IMR-90 (cell line): ENCODE results near the gene SLC25A22. TPM values are rescaled to one million over a fixed set of nuclear protein-coding genes. Genes with fewer than 3 reads are reported as not detected.

Experiments
- ATAC-seq: fragments of 200-7000 bp; cut with Tn5 transposase; 2 replicates; pipeline ENCODE4 v1.9.1; 2020; ENCODE audit warnings: low read depth, mild to moderate bottlenecking, moderate library complexity
- BruUV-seq: library from RNA; stranded (reverse); fragments of 400-500 nt; replicated peaks from 2 replicates; lab custom pipeline; 2021; lab: Mats Ljungman, UMichigan
- CTCF ChIA-PET: fragments of 300-600 bp; formaldehyde crosslinking; extraction: SDS; loops from one replicate; lab custom pipeline; 2021; ENCODE audit warnings: antibody characterized with exemption; lab: Yijun Ruan, JAX
- POLR2A ChIA-PET: fragments of 300-600 bp; sonication (Branson Sonifier 250); formaldehyde crosslinking; loops from one replicate; lab custom pipeline; 2022; ENCODE audit warnings: antibody characterized with exemption; ENCODE audit not compliant: unreplicated experiment; lab: Charles Lee
- DNase-seq: peaks from one replicate; pipeline ENCODE4 v3.0.0; 2013
- H2AFZ ChIP-seq: replicated peaks from 2 replicates; pipeline ENCODE3; 2013; ENCODE audit warnings: low read length, mild to moderate bottlenecking; ENCODE audit not compliant: poor library complexity
- H2AK5ac ChIP-seq: 2 replicates; pipeline ENCODE4 v1.6.1; 2013; ENCODE audit warnings: low read depth, low read length, inconsistent platforms
- H2AK9ac ChIP-seq: replicated peaks from 2 replicates; pipeline ENCODE3; 2013; ENCODE audit warnings: mild to moderate bottlenecking, low read depth, low read length, moderate library complexity; ENCODE audit not compliant: poor library complexity
- H2BK120ac ChIP-seq: 2 replicates; pipeline ENCODE4 v1.6.1; 2013; ENCODE audit warnings: low read depth, low read length, inconsistent platforms
- H2BK15ac ChIP-seq: 3 replicates; pipeline ENCODE4 v1.6.1; 2013; ENCODE audit warnings: low read depth, low read length, inconsistent platforms
- H2BK20ac ChIP-seq: 2 replicates; pipeline ENCODE4 v1.6.1; 2013; ENCODE audit warnings: low read depth, mild to moderate bottlenecking, inconsistent platforms, low read length, moderate library complexity
- H2BK5ac ChIP-seq: 2 replicates; pipeline ENCODE4 v1.6.1; 2013; ENCODE audit warnings: mild to moderate bottlenecking, low read depth, low read length, inconsistent platforms; ENCODE audit not compliant: poor library complexity, severe bottlenecking
- H3K14ac ChIP-seq: replicated peaks from 2 replicates; pipeline ENCODE4 v1.6.1; 2013; ENCODE audit warnings: low read depth, low read length, inconsistent platforms
- H3K18ac ChIP-seq: 2 replicates; pipeline ENCODE4 v1.6.1; 2013; ENCODE audit warnings: low read depth, low read length, control low read depth
- H3K23ac ChIP-seq: 2 replicates; pipeline ENCODE4 v1.6.1; 2013; ENCODE audit warnings: low read depth, low read length, inconsistent platforms
- H3K27ac ChIP-seq: 2 replicates; pipeline ENCODE4 v1.5.1; 2013; ENCODE audit warnings: mild to moderate bottlenecking, control low read depth, low read length; ENCODE audit not compliant: insufficient read depth
- H3K27me3 ChIP-seq: 2 replicates; pipeline ENCODE4 v1.6.1; 2013; ENCODE audit warnings: low read length; ENCODE audit not compliant: control insufficient read depth, insufficient read depth
- H3K36me3 ChIP-seq: 2 replicates; pipeline ENCODE4 v1.6.1; 2013; ENCODE audit warnings: low read length, mixed read lengths; ENCODE audit not compliant: control insufficient read depth, insufficient read depth
- H3K4ac ChIP-seq: 2 replicates; pipeline ENCODE4 v1.6.1; 2013; ENCODE audit warnings: low read depth, low read length, inconsistent platforms
- H3K4me1 ChIP-seq: 2 replicates; pipeline ENCODE4 v1.6.1; 2013; ENCODE audit warnings: low read length, mixed read lengths; ENCODE audit not compliant: control insufficient read depth, insufficient read depth
- H3K4me2 ChIP-seq: 2 replicates; pipeline ENCODE4 v1.6.1; 2013; ENCODE audit warnings: low read depth, mild to moderate bottlenecking, control low read depth, low read length, moderate library complexity
- H3K4me3 ChIP-seq: 2 replicates; pipeline ENCODE4 v1.5.1; 2013; ENCODE audit warnings: low read depth, mild to moderate bottlenecking, control low read depth, low read length, moderate library complexity; ENCODE audit not compliant: insufficient read depth
- H3K56ac ChIP-seq: 2 replicates; pipeline ENCODE4 v1.6.1; 2013; ENCODE audit warnings: low read length, inconsistent platforms; ENCODE audit not compliant: insufficient read depth; ENCODE audit errors: extremely low read depth
- H3K79me1 ChIP-seq, 2 experiments: 2 replicates each; pipeline ENCODE4 v1.6.1; 2013; ENCODE audit warnings: low read length in 2 of 2, inconsistent platforms in 1 of 2, low read depth in 1 of 2
- H3K9ac ChIP-seq: 2 replicates; pipeline ENCODE4 v1.6.1; 2013; ENCODE audit warnings: low read depth, low read length, control low read depth
- H3K9me1 ChIP-seq: 2 replicates; pipeline ENCODE4 v1.6.1; 2013; ENCODE audit warnings: low read length, inconsistent platforms; ENCODE audit not compliant: insufficient read depth
- H3K9me3 ChIP-seq: 2 replicates; pipeline ENCODE4 v1.6.1; 2013; ENCODE audit warnings: low read length; ENCODE audit not compliant: control insufficient read depth, insufficient read depth
- H4K20me1 ChIP-seq: 2 replicates; pipeline ENCODE4 v1.6.1; 2013; ENCODE audit warnings: low read length, inconsistent platforms; ENCODE audit not compliant: insufficient read depth
- H4K5ac ChIP-seq: 2 replicates; pipeline ENCODE4 v1.6.1; 2013; ENCODE audit warnings: mild to moderate bottlenecking, low read depth, low read length, control low read depth
- H4K8ac ChIP-seq, 2 experiments: 2 replicates each; pipeline ENCODE4 v1.6.1; 2013; ENCODE audit warnings: low read depth in 2 of 2, low read length in 2 of 2, control low read depth in 1 of 2, inconsistent platforms in 1 of 2
- H4K91ac ChIP-seq: 2 replicates; pipeline ENCODE4 v1.6.1; 2013; ENCODE audit warnings: low read depth, low read length, inconsistent platforms; ENCODE audit not compliant: insufficient read depth
- BHLHE40 ChIP-seq: fragments of 150-350 bp; IDR thresholded peaks from 2 replicates; pipeline ENCODE4 v1.6.1; 2016; ENCODE audit warnings: mild to moderate bottlenecking, low read depth, low read length
- CEBPB ChIP-seq: IDR thresholded peaks from 2 replicates; pipeline ENCODE4 v1.6.1; 2012; ENCODE audit warnings: low read depth, low read length, improper control_type of control experiment
- CHD1 ChIP-seq: IDR thresholded peaks from 2 replicates; pipeline ENCODE4 v1.6.1; 2012; ENCODE audit warnings: low read depth, low read length, improper control_type of control experiment
- CTCF ChIP-seq: conservative IDR thresholded peaks from 2 replicates; pipeline ENCODE4 v1.5.1; 2012; ENCODE audit warnings: mild to moderate bottlenecking, low read depth, low read length, improper control_type of control experiment
- FOS ChIP-seq: fragments of 150-350 bp; IDR thresholded peaks from 2 replicates; pipeline ENCODE4 v1.6.1; 2016; ENCODE audit warnings: low read depth, low read length
- MAFK ChIP-seq: IDR thresholded peaks from 2 replicates; pipeline ENCODE4 v1.6.1; 2012; ENCODE audit warnings: low read depth, low read length, improper control_type of control experiment
- MAZ ChIP-seq: IDR thresholded peaks from 2 replicates; pipeline ENCODE4 v1.6.1; 2012; ENCODE audit warnings: low read depth, mild to moderate bottlenecking, low read length, improper control_type of control experiment, moderate library complexity, borderline replicate concordance
- MXI1 ChIP-seq: IDR thresholded peaks from 2 replicates; pipeline ENCODE4 v1.6.1; 2012; ENCODE audit warnings: low read depth, mild to moderate bottlenecking, low read length, moderate library complexity, borderline replicate concordance
- NFE2L2 ChIP-seq: fragments of 150-350 bp; IDR thresholded peaks from 2 replicates; pipeline ENCODE4 v1.6.1; 2016; ENCODE audit warnings: low read depth, mild to moderate bottlenecking, low read length
- POLR2A ChIP-seq: IDR thresholded peaks from 2 replicates; pipeline ENCODE4 v1.6.1; 2012; ENCODE audit warnings: mild to moderate bottlenecking, low read depth, low read length
- RAD21 ChIP-seq: IDR thresholded peaks from 2 replicates; pipeline ENCODE4 v1.6.1; 2012; ENCODE audit warnings: low read length, improper control_type of control experiment
- RCOR1 ChIP-seq: IDR thresholded peaks from 2 replicates; pipeline ENCODE4 v1.6.1; 2012; ENCODE audit warnings: mild to moderate bottlenecking, low read length, improper control_type of control experiment; ENCODE audit not compliant: insufficient replicate concordance
- RFX5 ChIP-seq: IDR thresholded peaks from 2 replicates; pipeline ENCODE4 v1.8.0; 2012; ENCODE audit warnings: low read depth, mild to moderate bottlenecking, low read length, moderate library complexity
- SMC3 ChIP-seq: fragments of 150-350 bp; IDR thresholded peaks from 2 replicates; pipeline ENCODE4 v1.6.1; 2016; ENCODE audit warnings: low read depth, mild to moderate bottlenecking, antibody characterized with exemption, low read length, moderate library complexity
- WGBS, 2 experiments: methylation state at CpG; one replicate each; pipeline versions ENCODE4 v1.1.5 to v1.1.7; 2013; ENCODE audit warnings: missing lambda C conversion rate in 2 of 2; ENCODE audit not compliant: insufficient read length in 1 of 2; ENCODE audit errors: extremely low coverage in 2 of 2; 5-methylcytosine and 5-hydroxymethylcytosine counted together
- dilution Hi-C: fragments of 300-500 bp; cut with HindIII; formaldehyde crosslinking; loops from one replicate; pipeline ENCODE4 v1.14.3; 2018; ENCODE audit warnings: low sequenced_read_pairs; ENCODE audit not compliant: unreplicated experiment
- in situ Hi-C: fragments of 300-500 bp; cut with MboI; formaldehyde crosslinking; loops from 3 replicates; pipeline ENCODE4 v1.14.3; 2019; ENCODE audit warnings: low sequenced_read_pairs, inconsistent platforms, mixed read lengths
- intact Hi-C: fragments of 100-400 bp; cut with micrococcal nuclease; formaldehyde crosslinking; loops from 2 replicates; pipeline ENCODE4 v1.10.0; 2022
- polyA plus RNA-seq, 3 experiments: library from polyadenylated mRNA; depleted of rRNA; stranded (reverse); fragments of >200 nt; gene quantifications; 2 replicates each; pipeline ENCODE4 v1.2.3, GENCODE V29; 2012; ENCODE audit warnings: low replicate concordance in 1 of 3
- total RNA-seq: library from RNA; depleted of rRNA; stranded (reverse); fragments of >200 nt; gene quantifications from 2 replicates; pipeline ENCODE4 v1.2.3, GENCODE V29; 2012
- TF ChIP-seq, protein P1 (sequence below): fragments of 150-350 bp; IDR thresholded peaks from 2 replicates; pipeline ENCODE4 v1.6.1; 2017; ENCODE audit warnings: mild to moderate bottlenecking, antibody characterized with exemption, low read length, low read depth
- TF ChIP-seq, protein P2 (sequence below): fragments of 150-350 bp; IDR thresholded peaks from 2 replicates; pipeline ENCODE4 v1.6.1; 2016; ENCODE audit warnings: low read depth, mild to moderate bottlenecking, low read length, moderate library complexity, borderline replicate concordance

Gene SLC25A22
- total and polyA plus RNA-seq, 2 of the 4 experiments (the other 2 are of a cell fraction) = 8.2 to 41.3 TPM

GRCh38 chr11:766936-767210 is 31.2 kb downstream of the SLC25A22 start:
- H3K4me3 ChIP-seq = no peak overlapping the region
- no peak overlapping the region for H4K8ac ChIP-seq
- ChIA-PET POLR2A (no interaction called here), CTCF (no interaction called here)
- no peak for DNase-seq
- H2AK9ac ChIP-seq = no peak overlapping the region
- H3K14ac ChIP-seq = no peak overlapping the region
- no peak for TF ChIP-seq RAD21
- no peak for TF ChIP-seq BHLHE40
- no peak for TF ChIP-seq CEBPB
- TF ChIP-seq POLR2A = no peak
- no peak for TF ChIP-seq MAZ
- no peak for TF ChIP-seq MAFK
- TF ChIP-seq CHD1 = no peak
- TF ChIP-seq CTCF = no peak
- TF ChIP-seq, protein P1, sequence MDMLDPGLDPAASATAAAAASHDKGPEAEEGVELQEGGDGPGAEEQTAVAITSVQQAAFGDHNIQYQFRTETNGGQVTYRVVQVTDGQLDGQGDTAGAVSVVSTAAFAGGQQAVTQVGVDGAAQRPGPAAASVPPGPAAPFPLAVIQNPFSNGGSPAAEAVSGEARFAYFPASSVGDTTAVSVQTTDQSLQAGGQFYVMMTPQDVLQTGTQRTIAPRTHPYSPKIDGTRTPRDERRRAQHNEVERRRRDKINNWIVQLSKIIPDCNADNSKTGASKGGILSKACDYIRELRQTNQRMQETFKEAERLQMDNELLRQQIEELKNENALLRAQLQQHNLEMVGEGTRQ = no peak
- TF ChIP-seq MXI1 = no peak
- TF ChIP-seq, protein P2, sequence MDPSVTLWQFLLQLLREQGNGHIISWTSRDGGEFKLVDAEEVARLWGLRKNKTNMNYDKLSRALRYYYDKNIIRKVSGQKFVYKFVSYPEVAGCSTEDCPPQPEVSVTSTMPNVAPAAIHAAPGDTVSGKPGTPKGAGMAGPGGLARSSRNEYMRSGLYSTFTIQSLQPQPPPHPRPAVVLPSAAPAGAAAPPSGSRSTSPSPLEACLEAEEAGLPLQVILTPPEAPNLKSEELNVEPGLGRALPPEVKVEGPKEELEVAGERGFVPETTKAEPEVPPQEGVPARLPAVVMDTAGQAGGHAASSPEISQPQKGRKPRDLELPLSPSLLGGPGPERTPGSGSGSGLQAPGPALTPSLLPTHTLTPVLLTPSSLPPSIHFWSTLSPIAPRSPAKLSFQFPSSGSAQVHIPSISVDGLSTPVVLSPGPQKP = no peak
- TF ChIP-seq SMC3 = no peak
- TF ChIP-seq RCOR1 = no peak
- TF ChIP-seq FOS = no peak
- TF ChIP-seq NFE2L2 = no peak
- TF ChIP-seq RFX5 = no peak
- H2BK120ac ChIP-seq = no peak overlapping the region
- H3K18ac ChIP-seq = no peak overlapping the region
- no peak overlapping the region for H3K4me2 ChIP-seq
- H2BK15ac ChIP-seq = no peak overlapping the region
- no peak overlapping the region for H3K23ac ChIP-seq
- H3K9me1 ChIP-seq = peaks cover 3% of the 10 kb centered on the region; the same call in 1 of the 2 replicates
- dilution Hi-C loops = no loop called here
- peaks cover 5% of the 10 kb centered on the region for H3K4me1 ChIP-seq
- H2BK20ac ChIP-seq = no peak overlapping the region
- H3K36me3 ChIP-seq = peaks cover 66% of the 10 kb centered on the region
- H3K56ac ChIP-seq = no peak overlapping the region
- no CpG with 5 or more reads among the region's 2 CpGs for WGBS, 2 experiments
- H4K20me1 ChIP-seq = peaks cover 58% of the 10 kb centered on the region
- no peak overlapping the region for H3K27ac ChIP-seq
- in situ Hi-C loops = no loop called here
- no peak overlapping the region for H3K9ac ChIP-seq
- no TSS peak for BruUV-seq
- no peaks in the 10 kb centered on the region for H3K27me3 ChIP-seq
- no peak overlapping the region for H2AK5ac ChIP-seq
- intact Hi-C loops = no loop called here
- H3K4ac ChIP-seq = no peak overlapping the region
- H2BK5ac ChIP-seq = no peak overlapping the region
- no peak overlapping the region for H2AFZ ChIP-seq
- no peak for ATAC-seq
- peaks cover 9 to 50% of the 10 kb centered on the region in 2 experiments for H3K79me1 ChIP-seq
- no peak overlapping the region for H4K5ac ChIP-seq
- H4K91ac ChIP-seq = no peak overlapping the region
- no peaks in the 10 kb centered on the region for H3K9me3 ChIP-seq
